Mucosa of gallbladder (tissue), 1 donor: ENCODE data around the gene FLT1. TPM values are rescaled to one million over a fixed set of nuclear protein-coding genes. Genes with fewer than 3 reads are reported as not detected.

Experiments used
- total RNA-seq: library from RNA; stranded (reverse); gene quantifications from one replicate; pipeline ENCODE4 v1.2.1, GENCODE V29; 2021
- donor health status: DM: no; HTN: no; CAD: no.

The FLT1 gene
- total RNA-seq, 1 donor from 2014 or later = 23.6 TPM

Other genes starting within 250 kb of the FLT1 start
- gene POMP, start 164.0 kb upstream of the FLT1 start, total RNA-seq = 52.3 TPM
- 59.3 TPM for gene SLC46A3, start 223.8 kb upstream of the FLT1 start, total RNA-seq